NCI-H446 treated with DMSO at 0.1 percent for 48 hours (cell line): Measurements from ENCODE around the gene EEF2KMT.
"Not testable (repeated sequence)": the region's sequence is repeated elsewhere in the genome, so short reads cannot be mapped to it uniquely, and the experiment has no call there.

ENCODE experiments used
- DNase-seq: peaks from one replicate; lab custom pipeline; 2025; lab: John Stamatoyannopoulos, UW

Gene EEF2KMT

GRCh38 chr16:5070431-5071186 is 27.0 kb downstream of the EEF2KMT start:
- no peak for DNase-seq

GRCh38 chr16:5069854-5070253 is 27.7 kb downstream of the EEF2KMT start:
- DNase-seq: no peak

DNA sequence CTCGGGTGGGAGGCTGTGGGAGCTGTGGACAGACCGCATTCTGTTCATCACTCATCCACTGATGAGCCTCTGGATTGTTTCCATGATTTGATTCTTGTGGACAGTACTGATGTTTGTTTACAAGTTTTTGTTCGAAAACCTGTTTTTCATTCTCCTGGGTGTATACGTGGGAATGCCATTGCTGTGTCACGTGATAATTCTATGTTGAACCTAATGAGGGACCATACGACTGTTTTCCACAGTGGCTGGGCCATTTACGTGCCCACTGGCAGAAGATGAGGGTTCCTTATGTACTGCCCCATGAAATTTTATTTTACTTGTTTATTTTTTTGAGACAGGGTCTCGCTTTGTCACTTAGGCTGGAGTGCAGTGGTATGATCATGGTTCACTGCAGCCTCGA is 28.5 kb downstream of the EEF2KMT start:
- no peak for DNase-seq

GRCh38 chr16:5066511-5066910 is 31.1 kb downstream of the EEF2KMT start:
- no peak for DNase-seq

GRCh38 chr16:5065813-5066212 is 31.8 kb downstream of the EEF2KMT start, which contains the start of gene C16orf89:
Gene C16orf89, minus strand, starts transcription at chr16:5065956. Its CDS starts 48 bp downstream, at chr16:5065908.
- no peak for DNase-seq

DNA sequence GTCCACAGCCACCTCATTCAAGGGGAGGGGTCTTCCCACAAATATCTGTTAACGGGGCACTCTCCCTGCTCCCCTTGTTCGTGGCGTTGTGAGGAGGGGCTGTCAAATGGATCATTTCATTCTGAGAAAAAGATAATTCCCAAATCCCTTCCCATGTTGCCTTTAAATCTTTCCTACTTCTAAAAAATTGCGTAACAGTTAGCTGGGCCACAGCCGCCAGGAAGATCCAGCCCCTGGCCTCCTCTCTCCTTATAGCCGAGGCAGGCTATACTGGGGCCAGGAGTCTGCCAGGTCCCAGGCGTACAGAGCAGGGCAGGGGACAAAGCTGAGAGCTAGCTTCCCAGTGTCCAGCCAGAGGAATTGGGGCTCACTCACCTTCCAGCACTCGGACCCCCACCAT is 32.3 kb downstream of the EEF2KMT start:
- no peak for DNase-seq

DNA sequence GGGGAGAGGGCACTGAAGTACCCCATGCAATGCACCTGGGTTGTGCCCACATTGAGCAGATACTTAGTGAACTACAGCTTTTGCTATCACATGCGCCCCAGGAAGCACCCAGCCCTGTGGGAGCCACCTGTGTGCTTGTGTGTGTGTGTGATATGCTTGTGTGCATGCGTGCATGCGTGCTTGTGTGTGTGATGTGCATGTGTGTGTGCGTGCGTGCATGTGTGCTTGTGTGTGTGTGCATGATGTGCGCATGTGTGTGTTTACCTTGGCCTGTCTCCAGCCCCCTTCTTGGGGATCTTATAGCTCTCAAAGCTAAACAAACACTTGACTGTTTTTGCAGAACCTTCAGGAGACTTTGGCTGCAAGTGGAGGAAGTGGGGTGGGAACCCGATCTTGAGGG is 32.7 kb downstream of the EEF2KMT start:
- no peak for DNase-seq

DNA sequence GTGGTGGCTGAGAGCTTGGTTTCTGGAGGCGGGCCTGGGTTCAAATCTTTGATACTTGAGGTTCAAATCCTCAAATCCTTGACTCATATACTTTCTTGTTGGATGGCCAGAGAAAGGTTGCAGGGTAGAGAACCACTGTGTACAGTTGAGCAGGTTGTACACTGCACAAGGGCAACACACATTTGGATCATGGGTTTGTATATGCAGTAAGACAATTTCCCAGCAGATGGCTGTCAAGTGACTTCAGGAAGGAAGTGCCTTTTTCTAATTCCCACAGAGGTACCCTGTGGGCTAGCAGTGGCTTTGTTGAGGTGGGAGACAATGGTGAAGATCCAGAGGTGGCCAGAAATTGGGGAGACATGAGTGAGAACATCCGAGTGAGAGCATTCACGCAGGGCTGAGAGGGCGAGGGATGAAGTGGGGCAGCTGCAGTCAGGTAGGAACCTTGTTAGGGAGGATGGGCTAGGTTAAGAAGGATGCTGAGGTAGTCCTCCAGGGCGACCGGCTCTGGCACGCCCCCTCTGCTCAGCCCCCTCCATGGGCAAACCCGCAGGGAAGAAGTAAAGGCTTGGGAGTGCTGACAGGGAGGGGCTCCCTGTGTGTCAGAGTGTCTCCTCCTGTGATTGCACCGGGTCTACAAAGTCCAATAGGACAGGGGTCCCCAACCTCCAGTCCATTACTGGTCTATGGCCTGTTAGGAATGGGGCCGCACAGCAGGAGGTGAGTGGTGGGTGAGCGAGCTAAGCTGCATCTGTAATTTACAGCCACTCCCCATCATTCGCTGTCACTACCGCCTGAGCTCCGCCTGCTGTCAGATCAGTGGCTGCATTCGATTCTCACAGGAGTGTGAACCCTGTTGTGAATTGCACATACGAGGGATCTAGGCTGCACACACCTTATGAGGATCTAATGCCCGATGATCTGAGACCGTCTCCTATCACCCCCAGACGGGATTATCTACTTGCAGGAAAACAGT is 34.5 kb downstream of the EEF2KMT start:
- DNase-seq: no peak

- no peak for DNase-seq
Measured at GRCh38 chr16:5062051-5062450, 35.5 kb downstream of the EEF2KMT start.

DNA sequence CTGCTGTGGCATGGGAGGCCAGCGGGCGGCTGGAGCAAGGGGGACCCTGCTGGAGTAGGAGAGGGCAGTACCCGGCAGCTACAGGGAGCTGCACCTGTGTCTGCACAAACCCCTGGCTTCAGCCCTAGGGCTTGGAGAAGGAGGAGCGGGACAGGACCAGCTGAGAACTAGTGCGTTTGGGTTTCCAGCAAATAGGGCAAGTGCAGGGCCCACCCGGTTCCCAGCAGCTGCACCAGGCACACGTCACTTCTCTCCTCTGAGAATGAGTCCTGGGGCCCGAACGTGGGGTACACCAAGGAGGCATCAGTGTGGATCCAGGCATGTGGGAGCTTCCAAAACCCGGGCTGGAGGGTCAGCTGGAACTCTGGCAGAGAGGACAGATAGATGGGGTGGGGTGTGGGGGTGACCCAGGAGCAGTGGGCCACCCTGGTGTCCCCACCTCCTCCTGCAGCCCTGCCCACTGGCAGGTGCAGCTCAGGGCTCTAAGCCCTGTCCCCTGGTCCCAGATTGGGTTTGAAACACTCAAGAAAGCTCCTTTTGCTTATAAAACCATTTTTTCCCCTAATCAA is 37.4 kb downstream of the EEF2KMT start:
- no peak for DNase-seq

- DNase-seq: no peak
Measured at GRCh38 chr16:5059386-5060072, 38.1 kb downstream of the EEF2KMT start.

DNA sequence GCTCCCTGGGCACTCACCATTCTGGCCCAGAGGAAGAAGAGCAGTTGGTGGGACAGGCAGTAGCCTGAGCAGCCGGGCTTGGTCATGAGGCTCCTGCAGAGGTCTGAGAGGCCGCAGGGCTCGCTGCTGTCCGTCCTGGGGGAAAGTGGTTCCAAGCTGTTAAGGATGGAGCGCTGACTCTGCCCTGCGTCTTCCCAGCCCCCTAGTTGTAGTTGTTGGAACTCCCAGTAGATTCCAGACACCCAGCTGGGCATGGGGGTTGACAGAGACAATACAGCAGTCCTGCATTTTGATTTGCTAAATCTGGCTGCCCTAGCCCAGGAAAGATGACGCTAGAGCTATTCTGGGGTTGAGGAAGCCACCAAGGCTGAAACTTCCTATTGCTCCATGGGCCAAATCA is 39.1 kb downstream of the EEF2KMT start:
- DNase-seq: no peak

DNA sequence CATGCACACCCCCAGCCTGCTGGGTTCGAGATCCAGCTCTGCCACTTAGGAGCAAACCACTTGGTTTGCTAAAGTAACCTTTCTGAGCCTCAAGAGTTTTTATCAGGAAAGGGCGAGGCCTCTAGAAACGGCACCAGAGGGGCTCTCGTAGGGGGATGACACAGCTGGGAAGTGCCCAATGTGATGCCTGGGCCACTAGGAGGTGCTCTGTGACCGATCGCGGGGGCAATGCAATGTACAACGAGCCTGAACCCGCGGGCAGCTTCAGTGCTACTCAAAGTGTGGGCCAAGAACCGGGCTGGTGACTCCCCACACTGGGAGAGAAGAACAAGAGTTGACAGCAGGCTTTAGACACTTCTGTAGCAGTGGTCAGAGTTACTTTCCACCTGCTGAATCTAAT is 41.2 kb downstream of the EEF2KMT start:
- no peak for DNase-seq

GRCh38 chr16:5054876-5055865 is 42.4 kb downstream of the EEF2KMT start:
- no peak for DNase-seq

DNA sequence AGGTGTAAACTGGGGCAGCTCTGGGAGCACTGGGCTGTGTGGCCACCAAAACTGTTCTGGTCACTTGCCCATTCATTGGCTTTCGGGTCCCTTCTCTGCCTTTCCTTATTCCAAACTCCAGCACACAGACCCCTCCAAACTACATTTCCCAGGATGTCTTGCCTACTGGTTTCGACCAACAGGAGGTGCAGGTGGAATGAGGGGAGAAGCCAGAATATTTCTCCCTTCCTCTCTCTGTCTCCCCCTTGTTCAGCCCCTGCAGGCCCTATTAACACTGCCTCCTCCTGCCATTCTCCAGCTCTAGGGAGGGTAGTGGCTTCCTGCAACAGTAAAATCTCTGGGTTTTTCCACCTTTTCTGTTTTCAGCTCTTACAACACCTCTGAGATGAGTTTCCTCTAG is 50.7 kb downstream of the EEF2KMT start:
- no peak for DNase-seq

DNA sequence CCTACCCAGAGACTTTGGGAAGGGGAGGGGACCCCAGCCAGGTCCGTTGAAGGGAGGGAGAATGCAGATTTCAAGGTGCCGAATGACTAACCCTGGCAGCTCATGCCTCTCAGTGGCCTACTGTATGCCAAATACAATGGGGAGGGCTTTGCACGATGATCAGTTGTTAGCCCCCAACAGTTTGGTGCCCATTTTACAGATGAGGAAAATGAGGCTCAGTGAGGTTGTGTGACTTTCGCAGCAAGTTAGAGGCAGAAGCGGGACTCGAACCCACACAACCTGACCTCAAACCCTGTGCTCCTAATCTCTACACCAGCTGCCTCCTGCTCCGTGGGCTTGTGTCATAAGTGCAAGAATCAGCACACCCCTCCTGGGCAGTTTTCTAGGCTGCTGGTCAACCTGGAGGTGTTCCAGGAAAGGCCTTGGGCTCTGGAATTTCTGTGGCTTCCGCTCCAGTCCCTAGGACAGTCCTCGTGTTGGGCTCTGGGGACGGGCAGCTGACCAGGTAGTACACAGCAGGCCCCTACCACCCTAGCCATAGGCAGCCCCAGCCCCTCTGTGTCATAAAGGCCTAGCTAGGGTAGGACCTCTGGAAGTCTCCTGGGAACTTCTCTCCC is 52.0 kb downstream of the EEF2KMT start:
- no peak for DNase-seq

DNA sequence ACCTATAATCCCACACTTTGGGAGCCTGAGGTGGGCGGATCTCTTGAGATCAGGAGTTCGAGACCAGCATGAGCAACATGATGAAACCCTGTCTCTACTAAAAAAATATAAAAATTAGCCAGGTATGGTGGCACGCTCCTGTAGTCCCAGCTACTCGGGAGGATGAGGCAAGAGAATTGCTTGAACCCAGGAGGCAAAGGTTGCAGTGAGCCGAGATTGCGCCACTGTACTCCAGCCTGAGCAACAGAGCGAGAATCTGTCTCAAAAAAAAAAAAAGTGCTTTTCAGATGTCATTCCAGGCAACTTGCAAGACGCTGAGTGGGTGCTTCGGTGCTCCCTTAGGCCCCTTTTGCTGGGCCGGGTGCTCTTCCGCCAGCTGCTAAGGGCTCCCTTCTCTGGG is 53.0 kb downstream of the EEF2KMT start:
- not testable (repeated sequence) for DNase-seq

DNA sequence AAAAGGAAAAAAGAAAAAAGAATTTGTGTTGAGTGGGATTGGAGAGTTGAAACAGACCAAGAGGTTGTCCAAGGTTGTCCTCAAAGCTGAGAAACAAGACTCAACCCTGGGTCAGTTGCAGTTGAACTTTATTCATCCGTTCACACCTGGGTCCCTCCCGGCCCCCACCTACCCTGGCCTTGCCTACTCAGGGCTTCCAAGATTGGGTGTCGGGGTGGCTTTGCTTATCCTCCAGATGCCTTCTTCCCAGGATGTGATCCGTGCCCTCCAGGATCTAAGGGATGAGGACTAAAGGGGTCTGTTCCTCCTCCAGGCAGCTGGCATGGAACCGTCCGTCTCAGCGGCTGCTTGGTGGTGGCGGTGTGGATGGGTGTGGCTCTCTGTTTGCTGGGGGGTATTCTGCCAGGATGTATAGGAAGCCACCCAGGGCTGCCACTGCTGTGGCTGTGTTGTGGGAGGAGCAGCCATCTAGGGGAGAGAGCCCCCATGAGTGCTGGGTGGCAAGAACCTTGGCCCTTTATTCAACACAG is 53.5 kb downstream of the EEF2KMT start:
- no peak for DNase-seq

GRCh38 chr16:5042574-5043171 is 54.9 kb downstream of the EEF2KMT start:
- no peak for DNase-seq
